Activated B cell treated with CpG ODN at 0.5 μM for 24 hours (primary cell): Measurements from ENCODE around the gene PKP4. TPM values are rescaled to one million over a fixed set of nuclear protein-coding genes. Genes with fewer than 3 reads are reported as not detected.

Source experiments
- ATAC-seq: fragments of 200-7000 bp; cut with Tn5 transposase; one replicate; pipeline ENCODE4 v1.10.0; 2021; ENCODE audit warnings: low read depth, mild to moderate bottlenecking, moderate library complexity
- CTCF ChIA-PET: fragments of 350-600 bp; sonication (Branson Sonifier 250); formaldehyde crosslinking; loops from one replicate; lab custom pipeline; 2021; ENCODE audit warnings: antibody characterized with exemption; lab: Charles Lee
- POLR2A ChIA-PET: fragments of 350-600 bp; sonication (Branson Sonifier 250); formaldehyde crosslinking; loops from one replicate; lab custom pipeline; 2021; ENCODE audit warnings: antibody characterized with exemption; lab: Charles Lee
- DNase-seq: peaks from one replicate; pipeline ENCODE4 v3.0.0; 2022
- H3K27ac Mint-ChIP-seq: one replicate; pipeline ENCODE4 v1.8.0; 2020; ENCODE audit warnings: mixed read lengths
- H3K27me3 Mint-ChIP-seq: one replicate; pipeline ENCODE4 v1.8.0; 2021; ENCODE audit warnings: mixed read lengths
- H3K36me3 Mint-ChIP-seq: one replicate; pipeline ENCODE4 v1.8.0; 2021; ENCODE audit warnings: low read depth, mixed read lengths
- H3K4me1 Mint-ChIP-seq: one replicate; pipeline ENCODE4 v1.8.0; 2021; ENCODE audit warnings: mixed read lengths
- H3K4me3 Mint-ChIP-seq: one replicate; pipeline ENCODE4 v1.8.0; 2020; ENCODE audit warnings: mild to moderate bottlenecking, mixed read lengths
- H3K9me3 Mint-ChIP-seq: one replicate; pipeline ENCODE4 v1.8.0; 2020; ENCODE audit warnings: mixed read lengths
- intact Hi-C: fragments of 100-400 bp; cut with micrococcal nuclease; formaldehyde crosslinking; loops from one replicate; pipeline ENCODE4 v1.15.1; 2024
- total RNA-seq: library from RNA; stranded (reverse); gene quantifications from 2 replicates; pipeline ENCODE4 v1.2.3, GENCODE V29; 2022
- TF ChIP-seq, protein P1 (sequence below): fragments of 200-600 bp; IDR thresholded peaks from one replicate; pipeline ENCODE4 v1.8.0; 2022; ENCODE audit warnings: antibody characterized with exemption, mild to moderate bottlenecking

PKP4 gene
- total RNA-seq, 1 donor from 2014 or later: 6.5 TPM

DNA sequence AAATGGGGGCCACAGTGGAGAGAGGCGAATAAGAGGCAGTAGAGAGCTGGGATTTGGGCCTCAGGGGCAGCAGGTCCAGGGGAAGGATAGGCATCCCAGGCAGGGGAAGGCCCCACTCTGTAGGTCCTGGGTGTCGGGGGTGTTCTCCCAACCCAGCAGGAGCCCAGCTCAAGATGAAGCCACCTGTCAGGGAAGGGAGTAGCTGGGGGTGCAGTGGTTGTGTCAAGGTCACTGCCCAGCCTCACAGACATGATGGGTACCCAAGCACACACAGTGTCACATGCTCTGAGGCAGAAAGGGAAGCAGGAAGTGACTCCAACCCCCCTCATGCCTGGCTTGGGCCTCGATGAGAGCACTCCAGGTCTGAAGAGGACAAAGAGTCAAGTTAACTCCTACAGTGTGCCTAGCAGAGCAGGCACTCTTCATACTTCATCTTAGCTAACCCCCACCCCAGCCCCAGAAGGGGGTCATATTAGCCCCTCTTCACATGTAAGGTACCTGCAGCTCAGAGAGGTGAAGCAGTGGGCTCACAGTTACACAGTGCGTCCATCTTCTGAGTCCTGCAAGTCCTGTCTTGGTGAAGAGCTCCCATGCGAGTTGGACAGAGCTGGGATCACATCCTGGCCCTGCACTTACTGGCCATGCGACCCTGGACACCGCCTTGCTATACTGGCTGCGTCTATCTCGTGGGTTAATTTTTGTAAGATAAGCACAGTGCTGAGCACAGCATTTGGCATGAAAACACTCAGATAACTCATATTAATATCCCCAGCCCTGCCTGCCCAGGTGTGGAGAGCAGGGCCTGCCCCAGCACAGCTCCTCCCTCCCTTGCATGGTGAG is 265.7 kb downstream of the PKP4 start:
- Mint-ChIP-seq H3K9me3 (no peaks in the 10 kb centered on the region), H3K27ac (no peak overlapping the region), H3K36me3 (no peaks in the 10 kb centered on the region), H3K4me1 (no peaks in the 10 kb centered on the region), H3K4me3 (no peak overlapping the region), H3K27me3 (no peaks in the 10 kb centered on the region)
- TF ChIP-seq, protein P1, sequence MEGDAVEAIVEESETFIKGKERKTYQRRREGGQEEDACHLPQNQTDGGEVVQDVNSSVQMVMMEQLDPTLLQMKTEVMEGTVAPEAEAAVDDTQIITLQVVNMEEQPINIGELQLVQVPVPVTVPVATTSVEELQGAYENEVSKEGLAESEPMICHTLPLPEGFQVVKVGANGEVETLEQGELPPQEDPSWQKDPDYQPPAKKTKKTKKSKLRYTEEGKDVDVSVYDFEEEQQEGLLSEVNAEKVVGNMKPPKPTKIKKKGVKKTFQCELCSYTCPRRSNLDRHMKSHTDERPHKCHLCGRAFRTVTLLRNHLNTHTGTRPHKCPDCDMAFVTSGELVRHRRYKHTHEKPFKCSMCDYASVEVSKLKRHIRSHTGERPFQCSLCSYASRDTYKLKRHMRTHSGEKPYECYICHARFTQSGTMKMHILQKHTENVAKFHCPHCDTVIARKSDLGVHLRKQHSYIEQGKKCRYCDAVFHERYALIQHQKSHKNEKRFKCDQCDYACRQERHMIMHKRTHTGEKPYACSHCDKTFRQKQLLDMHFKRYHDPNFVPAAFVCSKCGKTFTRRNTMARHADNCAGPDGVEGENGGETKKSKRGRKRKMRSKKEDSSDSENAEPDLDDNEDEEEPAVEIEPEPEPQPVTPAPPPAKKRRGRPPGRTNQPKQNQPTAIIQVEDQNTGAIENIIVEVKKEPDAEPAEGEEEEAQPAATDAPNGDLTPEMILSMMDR: no peak
- ATAC-seq (no peak), DNase-seq (no peak)
- CTCF ChIA-PET: no interaction called here
- POLR2A ChIA-PET: no interaction called here
- intact Hi-C loops: no loop called here

DNA sequence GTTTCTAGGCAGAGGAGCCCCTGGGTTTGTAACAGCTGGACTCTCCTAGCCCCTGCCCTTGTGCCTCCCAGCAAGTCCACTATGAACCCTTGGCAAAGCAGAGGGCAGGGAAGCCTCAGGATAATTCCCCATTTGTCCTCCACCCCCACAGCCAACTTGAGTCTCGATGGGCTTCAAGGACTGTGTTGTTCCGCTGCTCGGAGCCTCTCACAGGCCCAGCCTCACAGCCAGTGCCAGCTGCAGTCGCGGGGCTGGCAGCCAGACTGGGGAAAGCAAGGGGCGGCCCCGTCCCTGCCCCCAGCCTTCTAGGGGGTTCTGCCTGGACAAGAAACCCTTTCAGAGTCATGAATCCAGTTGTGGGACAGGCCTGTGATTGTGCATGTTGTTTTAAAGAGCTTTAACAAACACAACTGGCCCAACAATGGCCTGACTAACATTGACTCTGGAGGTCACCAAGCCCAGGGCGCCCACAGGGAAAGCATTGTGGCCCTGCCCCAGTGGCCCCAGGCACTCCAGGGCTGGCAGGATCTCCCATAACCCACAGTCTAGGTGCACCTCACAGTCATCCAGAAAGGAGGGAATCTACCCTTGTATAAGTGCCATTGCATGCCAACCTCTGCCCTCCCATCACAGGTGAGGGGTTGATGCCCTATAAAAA is 266.6 kb downstream of the PKP4 start:
- no peak for ATAC-seq
- H3K27me3 Mint-ChIP-seq: no peaks in the 10 kb centered on the region

DNA sequence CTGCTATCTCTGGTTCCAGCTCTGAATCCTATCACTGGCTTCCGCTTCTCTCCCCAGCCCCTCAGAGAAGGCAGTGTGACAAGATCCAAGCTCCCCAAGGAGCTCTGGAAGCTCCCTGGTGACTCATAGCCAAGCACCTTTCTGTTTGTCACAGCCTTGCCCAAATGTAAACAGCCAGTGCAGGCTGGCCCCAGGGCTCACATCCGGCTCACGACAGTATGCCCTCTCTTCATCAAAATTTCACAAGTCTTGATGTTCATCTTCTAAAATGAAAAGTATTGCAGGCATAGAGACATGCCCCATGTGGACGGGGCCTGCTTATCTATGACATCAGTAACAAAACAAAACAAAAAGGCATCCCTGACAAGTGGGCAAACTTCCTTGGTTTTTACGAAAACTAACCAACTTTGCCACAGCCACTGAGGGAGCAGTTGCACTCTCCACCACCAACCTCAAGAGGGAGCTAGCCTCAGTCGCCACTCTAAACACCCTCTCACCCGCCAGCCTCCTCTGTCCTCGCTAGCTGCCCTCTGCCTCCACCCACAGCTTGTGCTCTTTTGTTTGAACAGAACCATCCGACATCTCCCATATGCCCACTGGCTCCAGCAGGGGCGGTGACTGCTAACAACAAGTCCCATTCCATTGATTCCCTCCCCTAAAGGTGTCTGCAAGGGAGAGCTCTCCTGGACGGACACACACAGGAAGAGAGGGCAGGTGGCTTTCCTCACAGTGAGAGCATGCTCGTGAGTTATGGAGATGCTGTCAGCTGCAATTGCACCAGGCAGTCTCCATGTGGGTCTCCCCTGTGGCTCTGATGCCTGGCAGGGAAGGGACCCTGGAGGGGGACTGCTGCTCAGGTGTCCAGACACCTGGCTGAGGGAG is 267.4 kb downstream of the PKP4 start:
- DNase-seq: no peak
- H3K9me3 Mint-ChIP-seq: no peaks in the 10 kb centered on the region
- no peaks in the 10 kb centered on the region for H3K27me3 Mint-ChIP-seq
- no peaks in the 10 kb centered on the region for H3K4me1 Mint-ChIP-seq
- TF ChIP-seq, protein P1: no peak
- no peak for ATAC-seq
- ChIA-PET CTCF (no interaction called here), POLR2A (interaction anchor here (0.7 kb wide), 1 partner anchor 706 kb away, joined by 4 read pairs; no protein-coding TSS in a partner anchor)
- H3K27ac Mint-ChIP-seq: no peak overlapping the region
- no peak overlapping the region for H3K4me3 Mint-ChIP-seq
- H3K36me3 Mint-ChIP-seq: no peaks in the 10 kb centered on the region
- intact Hi-C loops: no loop called here

More for the DNA sequence above, 266.6 kb downstream of the PKP4 start:
- DNase-seq: no peak
- no peaks in the 10 kb centered on the region for H3K9me3 Mint-ChIP-seq
- intact Hi-C loops: no loop called here
- H3K4me1 Mint-ChIP-seq: no peaks in the 10 kb centered on the region
- ChIA-PET POLR2A (no interaction called here), CTCF (no interaction called here)
- no peaks in the 10 kb centered on the region for H3K36me3 Mint-ChIP-seq
- TF ChIP-seq, protein P1: no peak
- H3K4me3 Mint-ChIP-seq: no peak overlapping the region
- H3K27ac Mint-ChIP-seq: no peak overlapping the region

DNA sequence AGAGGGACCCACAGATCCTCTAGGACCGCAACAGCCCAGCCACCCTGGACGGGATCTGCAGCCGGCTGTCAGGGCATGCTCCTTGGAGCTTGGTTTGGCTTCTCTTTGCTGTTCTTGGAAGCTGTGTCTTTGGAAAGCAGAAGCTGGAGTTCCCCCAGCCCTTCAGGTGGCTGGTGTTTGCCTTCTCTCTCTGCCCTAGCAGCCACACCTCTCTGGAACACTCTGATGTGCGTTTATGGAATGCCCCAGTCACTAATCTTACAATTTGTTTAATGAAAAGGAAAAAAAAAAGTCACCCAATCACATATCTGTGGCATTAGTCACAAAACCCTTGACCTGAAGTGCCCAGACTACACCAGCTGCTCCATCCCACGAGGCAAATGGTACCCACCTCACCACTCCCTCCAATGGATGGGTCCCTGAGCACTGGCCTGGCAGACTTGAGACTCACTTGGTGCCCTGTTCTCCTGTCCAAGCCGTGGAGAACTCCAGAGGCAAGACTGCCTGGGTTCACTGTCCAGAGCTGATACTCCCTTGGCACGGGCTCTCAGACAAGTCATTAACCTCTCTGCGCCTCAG is 268.1 kb downstream of the PKP4 start:
- ChIA-PET CTCF (no interaction called here), POLR2A (interaction anchor here (0.7 kb wide), 1 partner anchor 707 kb away, joined by 4 read pairs; no protein-coding TSS in a partner anchor)
- no peaks in the 10 kb centered on the region for H3K27me3 Mint-ChIP-seq

More for the DNA sequence above, 268.1 kb downstream of the PKP4 start:
- Mint-ChIP-seq H3K27ac (no peak overlapping the region), H3K4me1 (no peaks in the 10 kb centered on the region), H3K9me3 (no peaks in the 10 kb centered on the region), H3K36me3 (no peaks in the 10 kb centered on the region), H3K4me3 (no peak overlapping the region)
- DNase-seq: no peak
- intact Hi-C loops: no loop called here
- no peak for ATAC-seq
- TF ChIP-seq, protein P1: no peak
